Measurements from ENCODE around the gene C2orf42.
"Not testable (repeated sequence)": the region's sequence is repeated elsewhere in the genome, so short reads cannot be mapped to it uniquely, and the experiment has no call there.

Gene C2orf42

DNA sequence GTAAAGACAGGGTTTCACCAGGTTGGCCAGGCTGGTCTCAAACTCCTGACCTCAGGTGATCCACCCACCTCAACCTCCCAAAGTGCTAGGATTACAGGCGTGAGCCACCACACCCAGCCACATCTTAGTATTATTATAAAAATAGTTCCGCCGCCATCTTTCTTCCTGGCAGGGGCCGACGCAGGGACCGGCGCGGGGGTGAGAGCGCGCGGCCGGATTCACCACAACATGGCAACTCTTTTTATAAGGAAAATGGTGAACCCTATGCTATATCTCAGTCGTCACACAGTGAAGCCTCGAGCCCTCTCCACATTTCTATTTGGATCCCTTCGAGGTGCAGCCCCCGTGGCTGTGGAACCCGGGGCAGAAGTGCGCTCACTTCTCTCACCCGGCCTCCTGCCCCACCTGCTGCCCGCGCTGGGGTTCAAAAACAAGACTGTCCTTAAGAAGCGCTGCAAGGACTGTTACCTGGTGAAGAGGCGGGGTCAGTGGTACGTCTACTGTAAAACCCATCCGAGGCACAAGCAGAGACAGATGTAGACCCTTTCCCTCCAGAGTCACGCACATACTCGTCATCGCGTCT is 88.4 kb downstream of the C2orf42 start:
- DNase-seq: not testable (repeated sequence)

DNA sequence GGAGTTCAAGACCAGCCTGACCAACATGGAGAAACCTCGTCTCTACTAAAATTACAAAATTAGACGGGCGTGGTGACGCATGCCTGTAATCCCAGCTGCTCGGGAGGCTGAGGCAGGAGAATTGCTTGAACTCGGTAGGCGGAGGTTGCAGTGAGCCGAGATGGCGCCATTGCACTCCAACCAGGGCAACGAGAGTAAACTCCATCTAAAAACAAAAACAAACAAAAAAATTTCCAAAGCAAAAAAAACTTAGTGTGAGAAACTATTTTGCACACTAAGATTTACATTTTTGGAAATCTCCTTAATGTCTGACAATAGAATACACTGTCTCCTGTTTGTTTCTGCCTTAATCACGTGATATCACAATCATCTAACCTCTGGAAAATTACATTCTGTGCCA is 89.1 kb downstream of the C2orf42 start:
- DNase-seq: not testable (repeated sequence)

DNA sequence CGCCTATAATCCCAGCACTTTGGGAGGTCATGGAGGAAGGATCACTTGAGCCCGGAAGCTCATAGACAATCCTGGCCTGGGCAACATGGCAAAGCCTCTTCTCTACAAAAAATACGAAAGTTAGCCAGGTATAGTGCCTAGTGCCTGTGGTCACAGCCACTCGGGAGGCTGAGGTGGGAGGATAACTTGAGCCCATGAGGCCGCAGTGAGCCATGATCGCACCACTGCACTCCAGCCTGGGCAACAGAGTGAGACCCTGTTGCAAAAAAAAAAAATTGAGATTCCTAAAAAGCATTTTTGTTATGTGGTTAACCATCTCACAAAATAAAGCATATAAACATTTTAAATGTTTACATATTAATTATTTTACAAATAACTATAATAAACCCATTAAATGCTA is 89.6 kb downstream of the C2orf42 start:
- DNase-seq: no peak
